ENCODE results near the gene LGR4.

LGR4 gene

GRCh38 chr11:27395556-27396258 is 76.9 kb downstream of the LGR4 start:
- Histone ChIP-seq H3K4me1 (ENCODE audit: control insufficient read depth, insufficient read depth, low read length) (peaks cover 17% of the 10 kb centered on the region), H3K36me3 (ENCODE audit: control insufficient read depth in 2 of 2, insufficient read depth in 1 of 2, low read length in 2 of 2) (no peaks in the 10 kb centered on the region), H3K27ac (ENCODE audit: extremely low read depth, low read depth, low read length) (peak overlapping the region; percentile 52), H3K9me3 (ENCODE audit: control insufficient read depth, insufficient read depth, low read depth, low read length) (no peaks in the 10 kb centered on the region), H3K4me3 (ENCODE audit: low read depth, low read length) (no peak overlapping the region)
- ChIA-PET CTCF (interaction anchor here (0.6 to 1.9 kb wide), 9 partner anchors 11 to 186 kb away, joined by 3 to 9 read pairs (median 4); no protein-coding TSS in a partner anchor), POLR2A (interaction anchor here (0.8 to 1.4 kb wide), 4 partner anchors 12 to 77 kb away, joined by 3 to 4 read pairs (median 3); partner anchors contain the start of genes CCDC34 and LGR4)
- TF ChIP-seq ZFP41 (tag by site-specific recombination; IDR thresholded peaks at IDR 0.05; ENCODE audit: borderline replicate concordance) = no peak
- TF ChIP-seq ZIC2 (tag by site-specific recombination; IDR thresholded peaks at IDR 0.05) = peak; percentile 96
- TF ChIP-seq ZNF394 (tag by site-specific recombination; IDR thresholded peaks at IDR 0.05; ENCODE audit: borderline replicate concordance) = no peak
- TF ChIP-seq ZNF621 (tag by site-specific recombination; IDR thresholded peaks at IDR 0.05) = no peak
- no peak for TF ChIP-seq ZBTB1 (tag by site-specific recombination; IDR thresholded peaks at IDR 0.05)
- TF ChIP-seq ZNF777 (tag by site-specific recombination; IDR thresholded peaks at IDR 0.05; ENCODE audit: borderline replicate concordance) = no peak
- no peak for TF ChIP-seq MYNN (tag by site-specific recombination; IDR thresholded peaks at IDR 0.05; ENCODE audit: borderline replicate concordance)
- no peak for TF ChIP-seq TSHZ1 (tag by site-specific recombination; IDR thresholded peaks at IDR 0.05; ENCODE audit: borderline replicate concordance)
- no peak for TF ChIP-seq ZNF792 (tag by site-specific recombination; IDR thresholded peaks at IDR 0.05)
- TF ChIP-seq ZFP69B (tag by site-specific recombination; IDR thresholded peaks at IDR 0.05) = no peak
- TF ChIP-seq AEBP2 (tag by site-specific recombination; IDR thresholded peaks at IDR 0.05; ENCODE audit: borderline replicate concordance) = no peak
- no peak for TF ChIP-seq ZNF274 (IDR thresholded peaks at IDR 0.05; ENCODE audit: low read length)
- no peak for TF ChIP-seq ZNF274 (tag by site-specific recombination; IDR thresholded peaks at IDR 0.05; ENCODE audit: borderline replicate concordance)
- no peak for TF ChIP-seq ZNF623 (tag by site-specific recombination; IDR thresholded peaks at IDR 0.05)
- no peak for TF ChIP-seq MZF1 (tag by site-specific recombination; IDR thresholded peaks at IDR 0.05; ENCODE audit: borderline replicate concordance)
- TF ChIP-seq ZNF239 (tag by site-specific recombination; IDR thresholded peaks at IDR 0.05) = no peak
- TF ChIP-seq ZNF843 (tag by site-specific recombination; IDR thresholded peaks at IDR 0.05) = peak; percentile 60; the same call in 1 of the 2 replicates
- TF ChIP-seq ZNF654 (tag by site-specific recombination; IDR thresholded peaks at IDR 0.05; ENCODE audit: low read depth) = no peak; the same call in 1 of the 2 replicates
- TF ChIP-seq ZBTB11 (tag by site-specific recombination; conservative IDR thresholded peaks at IDR 0.05; ENCODE audit: low read depth) = no peak
- no peak for TF ChIP-seq ZNF266 (tag by site-specific recombination; IDR thresholded peaks at IDR 0.05; ENCODE audit: low read depth)
- no peak for TF ChIP-seq ZBTB6 (tag by site-specific recombination; IDR thresholded peaks at IDR 0.05)
- no peak for TF ChIP-seq GLIS2 (tag by site-specific recombination; IDR thresholded peaks at IDR 0.05)
- TF ChIP-seq ZNF785 (tag by site-specific recombination; IDR thresholded peaks at IDR 0.05) = no peak
- no peak for TF ChIP-seq ZNF501 (tag by site-specific recombination; IDR thresholded peaks at IDR 0.05)
- TF ChIP-seq ZNF112 (tag by site-specific recombination; IDR thresholded peaks at IDR 0.05) = no peak
- TF ChIP-seq KLF7 (tag by site-specific recombination; IDR thresholded peaks at IDR 0.05; ENCODE audit: borderline replicate concordance) = no peak
- no peak for TF ChIP-seq ZNF624 (tag by site-specific recombination; IDR thresholded peaks at IDR 0.05)
- TF ChIP-seq ZNF404 (tag by site-specific recombination; IDR thresholded peaks at IDR 0.05) = no peak
